Measurements from ENCODE around the gene UNC119. TPM values are rescaled to one million over a fixed set of nuclear protein-coding genes. Genes with fewer than 3 reads are reported as not detected.

The UNC119 gene
- total RNA-seq, 2 donors from 2014 or later = 26.7 to 32.4 TPM

DNA sequence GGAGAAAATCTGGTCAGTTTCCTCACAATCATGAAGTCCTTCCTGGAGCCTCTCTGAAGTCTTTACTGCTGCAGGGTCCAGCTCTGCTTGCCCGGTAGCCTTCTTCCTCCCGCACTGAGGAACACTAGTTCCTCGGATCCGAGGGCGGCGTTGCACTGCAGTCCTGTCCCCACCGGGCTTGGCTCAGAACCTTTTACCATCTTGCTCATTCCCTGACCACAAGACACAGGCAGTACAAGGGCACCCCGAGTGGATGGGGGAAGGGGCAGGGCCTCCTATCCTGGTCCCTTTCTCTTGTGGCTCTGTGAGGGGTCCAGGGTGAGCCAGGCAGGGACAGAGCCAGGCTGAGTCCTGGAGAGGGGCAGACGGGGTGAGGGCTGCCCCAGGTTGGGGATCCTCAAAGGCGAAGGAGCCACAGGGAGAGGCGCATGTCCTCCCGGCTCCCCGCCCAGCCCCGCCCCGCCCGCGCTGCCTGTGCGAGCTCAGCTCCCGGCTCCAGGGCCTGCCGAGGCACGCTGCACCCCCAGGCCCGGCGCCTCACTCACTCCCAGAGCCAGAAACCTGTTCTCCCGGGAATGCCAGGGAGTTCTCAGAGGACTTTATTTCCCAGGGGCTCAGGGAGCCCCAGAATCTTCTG, 44.7 kb downstream of the UNC119 start:
- intact Hi-C loops (cut with DNase I, micrococcal nuclease) = no loop called here
- ATAC-seq (peak; percentile 76), DNase-seq (peak in 1 of 2 donors; percentile 50)

- intact Hi-C loops (cut with DNase I, micrococcal nuclease) = no loop called here
- DNase-seq = no peak
- no peak for ATAC-seq
Measured at GRCh38 chr17:28506763-28507487, 45.5 kb downstream of the UNC119 start.

GRCh38 chr17:28505986-28506665, 46.3 kb downstream of the UNC119 start, which contains the start of gene FOXN1:
Gene FOXN1, plus strand, starts transcription at chr17:28506348. Its CDS starts 17,622 bp downstream, at chr17:28523970.
- no peak for DNase-seq
- intact Hi-C loops (cut with DNase I, micrococcal nuclease) = no loop called here
- no peak for ATAC-seq

GRCh38 chr17:28503420-28503819, 49.0 kb downstream of the UNC119 start:
- intact Hi-C loops (cut with DNase I, micrococcal nuclease) = no loop called here
- no peak for ATAC-seq
- DNase-seq = no peak

GRCh38 chr17:28501421-28502284, 50.8 kb downstream of the UNC119 start:
- peak; percentile 59 for ATAC-seq
- no peak for DNase-seq
- intact Hi-C loops (cut with DNase I, micrococcal nuclease) = no loop called here

DNA sequence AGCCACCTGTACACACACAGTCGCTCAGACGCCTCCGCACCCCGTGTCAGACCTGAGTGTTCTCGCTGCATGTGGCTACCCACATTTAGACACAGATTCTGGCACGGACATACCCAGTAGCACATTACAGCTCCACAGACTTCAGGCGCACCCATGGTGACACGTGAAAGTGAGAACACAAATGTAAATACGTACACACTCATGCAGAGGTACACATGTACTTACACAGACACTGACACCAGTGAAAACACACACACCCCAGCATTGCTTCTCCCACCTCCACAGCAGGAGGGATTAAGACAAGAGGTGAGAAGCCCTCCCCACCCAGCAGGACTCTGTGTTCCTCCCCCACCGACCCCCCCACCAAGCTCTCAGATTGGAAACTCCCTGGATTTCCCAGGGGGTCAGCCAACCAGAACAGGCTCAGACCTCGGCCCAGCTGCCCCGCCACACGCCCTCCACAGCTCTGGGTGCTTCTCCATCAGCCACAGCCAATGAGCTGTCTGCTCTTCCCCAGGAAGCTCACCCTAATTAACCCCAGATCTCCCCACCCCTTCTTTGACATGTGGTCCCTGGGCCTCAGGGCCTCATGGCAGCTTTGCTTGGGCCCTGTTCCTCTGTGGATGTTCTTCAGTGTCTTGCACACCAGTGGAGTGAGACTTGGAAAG, 51.6 kb downstream of the UNC119 start:
- DNase-seq (no peak), ATAC-seq (peak; percentile 7)
- intact Hi-C loops (cut with DNase I, micrococcal nuclease) = no loop called here

DNA sequence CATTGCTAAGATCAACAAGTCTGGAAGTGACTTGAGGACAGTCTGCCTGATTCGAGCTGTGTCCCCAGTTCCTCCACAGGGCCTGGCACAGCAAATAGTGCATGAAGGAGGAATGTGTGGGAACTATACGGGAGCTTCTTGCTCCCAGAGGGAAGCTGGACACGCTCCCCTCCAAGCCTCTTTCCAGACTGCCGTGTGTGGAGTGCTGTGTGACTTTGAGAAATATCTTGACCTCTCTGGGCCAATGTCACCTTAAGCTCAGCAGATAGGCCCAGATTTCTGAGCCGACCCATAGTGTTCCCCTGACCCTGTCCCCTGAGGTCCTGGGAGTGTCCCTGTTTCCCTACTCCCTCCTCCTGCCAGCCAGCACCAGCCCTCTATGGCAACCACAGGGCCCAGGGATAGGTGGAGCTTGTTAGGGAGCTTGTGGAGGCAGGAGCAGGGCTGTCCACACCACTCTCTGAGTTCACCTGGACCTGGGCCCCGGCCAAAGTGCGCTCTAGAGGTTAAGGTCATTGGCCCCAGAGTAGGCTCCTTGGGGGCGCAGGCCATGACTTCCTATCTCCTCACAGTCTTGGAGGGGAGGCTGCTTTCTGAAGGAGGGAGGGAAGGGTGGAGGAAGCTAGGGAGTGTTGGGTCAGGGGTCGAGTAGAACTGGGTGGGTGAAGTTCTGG, 52.6 kb downstream of the UNC119 start:
- DNase-seq (no peak), ATAC-seq (peak; percentile 14)
- intact Hi-C loops (cut with DNase I, micrococcal nuclease) = loop anchor here in 1 of 2 donors (5.0 kb wide), 2 partner anchors 32 to 112 kb away; partner anchors contain the start of gene RSKR

GRCh38 chr17:28499364-28499664, 53.1 kb downstream of the UNC119 start:
- ATAC-seq (peak; percentile 80), DNase-seq (peak; percentile 79 to 84)
- intact Hi-C loops (cut with DNase I, micrococcal nuclease) = loop anchor here in 1 of 2 donors (5.0 kb wide), 2 partner anchors 33 to 113 kb away; partner anchors contain the start of gene RSKR

- DNase-seq (no peak), ATAC-seq (peak; percentile 12)
- intact Hi-C loops (cut with DNase I, micrococcal nuclease) = loop anchor here in 1 of 2 donors (5.0 kb wide), 2 partner anchors 33 to 113 kb away; partner anchors contain the start of gene RSKR
Measured at GRCh38 chr17:28498652-28499363, 53.6 kb downstream of the UNC119 start.

DNA sequence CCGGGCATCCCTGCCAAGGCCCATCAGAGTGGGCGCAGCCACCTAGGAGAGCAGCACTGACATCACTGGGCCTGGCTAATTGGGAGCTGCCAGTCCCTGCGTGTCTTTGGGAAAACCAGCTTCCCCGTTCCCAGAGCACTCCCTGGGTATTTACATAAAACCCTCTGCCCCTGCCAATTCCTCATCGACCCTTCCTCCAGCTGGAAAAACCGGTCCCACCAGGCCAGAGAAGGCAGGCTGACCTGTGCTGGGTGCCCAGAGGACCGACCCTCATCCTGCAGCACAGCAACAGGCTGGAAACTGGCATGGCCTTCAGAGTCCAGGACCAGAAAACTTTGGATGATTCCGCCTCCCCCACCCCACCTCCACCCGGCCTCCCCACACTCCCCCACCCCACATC, 54.5 kb downstream of the UNC119 start:
- no peak for ATAC-seq
- no peak for DNase-seq

More for the DNA sequence above, 54.5 kb downstream of the UNC119 start:
- intact Hi-C loops (cut with DNase I, micrococcal nuclease) = loop anchor here in 1 of 2 donors (5.0 kb wide), 2 partner anchors 34 to 114 kb away; partner anchors contain the start of gene RSKR

Other genes with a start within 250 kb of the UNC119 start
- 10 to 100 TPM; 14.2 to 37.7 TPM for gene TMEM97, start 233.4 kb downstream of the UNC119 start, total RNA-seq
- gene IFT20, start 217.2 kb downstream of the UNC119 start, total RNA-seq = 10 to 100 TPM; 26.2 to 26.3 TPM
- gene TNFAIP1, start 216.9 kb downstream of the UNC119 start, total RNA-seq = 10 to 100 TPM; 34.6 to 38.2 TPM
- gene POLDIP2, start 195.1 kb downstream of the UNC119 start, total RNA-seq = 10 to 100 TPM; 80.6 to 82.5 TPM
- not detected for gene SEBOX, start 187.4 kb downstream of the UNC119 start, total RNA-seq
- under 1 TPM in 1 of 2 donors, not detected in 1; 0.11 TPM for gene VTN, start 182.3 kb downstream of the UNC119 start, total RNA-seq
- 10 to 100 TPM; 11.7 to 12.7 TPM for gene SARM1, start 180.9 kb downstream of the UNC119 start, total RNA-seq
- gene SLC46A1, start 146.4 kb downstream of the UNC119 start, total RNA-seq = 10 to 100 TPM in 1 of 2 donors, 1 to 10 TPM in 1; 6.3 to 17.5 TPM
- 10 to 100 TPM; 24.4 to 26.5 TPM for gene SLC13A2, start 79.0 kb downstream of the UNC119 start, total RNA-seq
- gene FOXN1, start 46.3 kb downstream of the UNC119 start, total RNA-seq = under 1 TPM; 0.36 to 0.64 TPM
- gene PIGS, start 18.9 kb upstream of the UNC119 start, total RNA-seq = 10 to 100 TPM; 82.5 to 94.6 TPM
- gene ALDOC, start 24.3 kb upstream of the UNC119 start, total RNA-seq = 10 to 100 TPM; 26.0 to 38.6 TPM
- 10 to 100 TPM in 1 of 2 donors, 1 to 10 TPM in 1; 9.7 to 24.4 TPM for gene SPAG5, start 46.4 kb upstream of the UNC119 start, total RNA-seq
- gene RSKR, start 61.6 kb upstream of the UNC119 start, total RNA-seq = 10 to 100 TPM; 10.2 to 13.5 TPM
- gene BLTP2, start 92.5 kb upstream of the UNC119 start, total RNA-seq = 100 to 1,000 TPM; 129 to 135 TPM
- gene SDF2, start 109.3 kb upstream of the UNC119 start, total RNA-seq = 10 to 100 TPM; 51.1 to 52.3 TPM
- gene SUPT6H, start 109.6 kb upstream of the UNC119 start, total RNA-seq = 10 to 100 TPM; 43.8 to 50.5 TPM
- gene PROCA1, start 159.3 kb upstream of the UNC119 start, total RNA-seq = 1 to 10 TPM; 1.4 to 1.8 TPM
- 10 to 100 TPM in 1 of 2 donors, 1 to 10 TPM in 1; 6.9 to 17.4 TPM for gene RAB34, start 165.2 kb upstream of the UNC119 start, total RNA-seq
- gene RPL23A, start 167.4 kb upstream of the UNC119 start, total RNA-seq = 1,000 to 10,000 TPM; 1,131 to 1,234 TPM
- gene TLCD1, start 173.6 kb upstream of the UNC119 start, total RNA-seq = 10 to 100 TPM in 1 of 2 donors, 1 to 10 TPM in 1; 7.1 to 12.8 TPM
- gene NEK8, start 176.2 kb upstream of the UNC119 start, total RNA-seq = 1 to 10 TPM; 5.6 to 5.7 TPM
- 100 to 1,000 TPM; 116 to 136 TPM for gene TRAF4, start 191.4 kb upstream of the UNC119 start, total RNA-seq